MG63 (cell line): ENCODE results near the gene EXOC3L4. TPM values are rescaled to one million over a fixed set of nuclear protein-coding genes. Genes with fewer than 3 reads are reported as not detected.
"Not testable (repeated sequence)": the region's sequence is repeated elsewhere in the genome, so short reads cannot be mapped to it uniquely, and the experiment has no call there.

Experiments used
- DNase-seq: peaks from one replicate; pipeline ENCODE4 v3.0.0-alpha.2; 2020
- H3K27me3 ChIP-seq: fragments of 250-450 bp; sonication (Bioruptor Pico); 2 replicates; pipeline ENCODE4 v1.5.1; 2020; ENCODE audit warnings: mild to moderate bottlenecking, moderate library complexity
- H3K36me3 ChIP-seq: fragments of 250-450 bp; sonication (Bioruptor Pico); 2 replicates; pipeline ENCODE4 v1.5.1; 2020; ENCODE audit warnings: mild to moderate bottlenecking, moderate library complexity
- H3K4me3 ChIP-seq: fragments of 250-450 bp; sonication (Bioruptor Pico); 2 replicates; pipeline ENCODE4 v1.5.1; 2020; ENCODE audit warnings: mild to moderate bottlenecking, moderate library complexity
- H3K9me3 ChIP-seq: fragments of 250-450 bp; sonication (Bioruptor Pico); 2 replicates; pipeline ENCODE4 v1.5.1; 2020; ENCODE audit warnings: mild to moderate bottlenecking, moderate library complexity
- total RNA-seq: library from RNA; depleted of rRNA; stranded (reverse); fragments of >200 nt; shearing (Covaris generic); gene quantifications from 2 replicates; pipeline ENCODE4 v1.2.3, GENCODE V29; 2014; ENCODE audit warnings: low replicate concordance

Gene EXOC3L4
- total RNA-seq, 1 experiment from 2014 or later: not detected

DNA sequence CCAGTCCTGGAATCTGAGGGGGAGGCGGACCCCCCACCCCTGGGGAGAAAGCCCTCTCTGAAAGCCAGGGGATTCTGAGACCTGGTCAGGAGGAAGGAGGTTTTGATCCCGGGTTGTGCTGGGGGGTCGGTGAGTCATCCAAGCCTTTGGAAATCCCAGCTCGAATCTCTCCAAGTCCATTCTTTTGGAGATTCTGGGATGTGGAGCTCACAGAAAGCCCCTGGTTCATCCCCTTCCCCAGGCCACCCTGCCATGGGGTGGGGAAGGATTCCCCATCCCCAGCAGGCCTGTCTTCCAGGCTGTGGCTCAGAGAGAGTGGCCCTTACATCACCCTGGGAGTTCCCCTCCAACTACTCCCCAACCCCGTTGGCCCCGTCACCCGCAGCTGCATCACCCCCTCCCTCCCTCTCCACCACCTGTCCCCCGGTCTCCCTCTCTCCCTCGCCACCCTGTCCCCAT lies 14.3 kb downstream of the EXOC3L4 start:
- Histone ChIP-seq H3K4me3 (no peak overlapping the region), H3K36me3 (no peaks in the 10 kb centered on the region), H3K9me3 (no peaks in the 10 kb centered on the region), H3K27me3 (no peaks in the 10 kb centered on the region)
- DNase-seq: peak; percentile 45

- Histone ChIP-seq H3K36me3 (no peaks in the 10 kb centered on the region), H3K9me3 (no peaks in the 10 kb centered on the region), H3K27me3 (no peaks in the 10 kb centered on the region), H3K4me3 (no peak overlapping the region)
- peak; percentile 77 for DNase-seq
Observed at GRCh38 chr14:103109535-103110441, 15.3 kb downstream of the EXOC3L4 start.

- DNase-seq: no peak
- Histone ChIP-seq H3K4me3 (no peak overlapping the region), H3K36me3 (no peaks in the 10 kb centered on the region), H3K9me3 (no peaks in the 10 kb centered on the region), H3K27me3 (no peaks in the 10 kb centered on the region)
Observed at GRCh38 chr14:103110681-103111231, 16.2 kb downstream of the EXOC3L4 start.

DNA sequence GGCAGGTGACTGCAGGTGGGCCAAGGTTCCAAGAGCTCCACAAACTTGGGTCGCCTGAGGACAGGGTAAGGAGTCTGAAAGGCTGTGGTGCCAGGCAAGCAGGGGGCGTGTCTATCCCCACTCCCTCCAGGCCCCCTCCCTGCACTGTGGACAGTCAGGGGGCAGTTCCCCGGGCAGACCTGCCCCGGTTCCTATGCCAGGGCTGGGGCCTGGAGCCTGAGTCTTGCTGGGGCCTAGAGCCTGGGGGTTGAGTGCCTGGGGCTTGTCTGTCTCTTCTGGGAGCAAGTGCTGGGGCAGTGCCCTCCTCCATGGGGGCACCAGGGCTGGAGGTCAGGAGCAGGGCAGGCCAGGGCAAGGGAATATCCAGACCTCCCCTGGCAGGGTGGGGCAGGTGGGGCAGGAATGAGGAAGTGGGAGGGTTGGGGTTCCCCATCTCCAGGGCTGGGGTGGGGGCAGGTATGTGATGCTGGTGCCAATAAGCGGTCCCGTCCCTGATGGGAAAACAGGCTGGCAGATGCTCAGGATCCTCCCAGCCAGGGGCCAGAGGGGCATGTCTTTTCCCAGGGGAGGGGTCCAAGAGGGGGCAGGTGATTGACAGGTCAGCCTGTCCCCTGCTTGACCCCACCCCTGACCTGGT lies 16.8 kb downstream of the EXOC3L4 start:
- H3K4me3 ChIP-seq: no peak overlapping the region

DNA sequence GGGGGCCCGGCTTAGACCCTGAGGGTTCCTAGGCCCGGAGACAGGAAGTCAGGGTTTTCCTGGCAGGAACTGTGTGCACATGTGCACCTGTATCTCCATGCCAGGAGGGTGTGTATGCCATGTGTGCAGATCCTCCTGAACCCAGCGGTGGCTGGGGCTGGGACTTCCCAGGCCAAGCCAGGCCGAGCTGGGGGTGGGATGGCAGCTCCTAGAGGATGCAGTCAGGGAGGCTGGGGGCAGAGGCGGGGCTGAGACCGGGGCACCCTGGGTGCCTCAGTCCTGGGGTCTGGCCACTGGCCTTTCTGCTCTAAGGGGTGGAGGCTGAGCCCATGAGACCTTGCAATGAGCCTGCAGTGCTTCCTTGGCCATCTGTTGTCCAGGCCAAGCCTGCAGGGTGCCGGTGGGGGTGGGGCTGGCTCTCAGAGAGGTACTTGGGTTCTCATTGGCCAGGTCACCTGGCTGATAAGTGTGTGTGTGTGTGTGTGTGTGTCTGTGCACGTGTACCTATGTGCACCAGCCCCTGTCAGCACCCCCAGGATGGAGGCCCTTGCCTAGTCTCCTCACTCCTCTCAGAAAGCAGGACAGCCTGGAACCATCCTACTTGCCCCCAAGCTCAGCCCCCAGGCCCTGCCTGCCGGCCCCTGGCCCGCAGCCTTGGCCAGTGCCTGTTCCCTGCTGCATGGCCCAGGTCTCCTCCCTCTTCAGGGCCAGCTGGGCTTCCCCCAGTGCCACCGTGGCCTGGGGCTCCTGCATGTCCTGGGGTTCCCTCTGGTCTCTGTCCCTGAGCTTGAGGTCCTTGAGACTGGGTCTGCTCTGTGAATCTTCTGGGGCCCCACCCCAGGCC lies 18.1 kb downstream of the EXOC3L4 start:
- Histone ChIP-seq H3K4me3 (no peak overlapping the region), H3K9me3 (no peaks in the 10 kb centered on the region), H3K27me3 (no peaks in the 10 kb centered on the region), H3K36me3 (no peaks in the 10 kb centered on the region)
- no peak for DNase-seq

More for the DNA sequence above, 16.8 kb downstream of the EXOC3L4 start:
- H3K36me3 ChIP-seq: no peaks in the 10 kb centered on the region
- no peaks in the 10 kb centered on the region for H3K27me3 ChIP-seq
- no peaks in the 10 kb centered on the region for H3K9me3 ChIP-seq
- DNase-seq: no peak

DNA sequence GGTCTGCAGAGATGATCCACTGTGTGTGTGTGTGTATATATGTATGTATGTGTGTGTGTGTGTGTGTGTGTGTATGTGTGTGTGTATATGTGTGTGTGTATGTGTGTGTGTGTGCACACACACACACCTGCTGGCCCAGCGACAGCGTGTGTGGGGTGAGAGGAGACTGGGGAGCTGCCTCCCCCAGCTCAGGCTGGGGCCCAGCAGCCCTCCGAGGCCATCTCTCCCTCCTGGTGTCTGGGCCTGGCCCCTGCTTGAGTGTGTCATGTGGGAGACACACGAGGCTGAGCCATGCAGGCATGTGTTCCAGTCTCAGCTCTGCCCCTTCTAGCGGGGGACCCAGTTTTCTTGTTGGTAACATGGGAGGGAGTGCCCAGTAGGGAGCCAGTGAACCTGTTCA lies 18.8 kb downstream of the EXOC3L4 start:
- no peaks in the 10 kb centered on the region for H3K36me3 ChIP-seq
- H3K9me3 ChIP-seq: no peaks in the 10 kb centered on the region
- DNase-seq: no peak
- H3K4me3 ChIP-seq: no peak overlapping the region
- no peaks in the 10 kb centered on the region for H3K27me3 ChIP-seq

DNA sequence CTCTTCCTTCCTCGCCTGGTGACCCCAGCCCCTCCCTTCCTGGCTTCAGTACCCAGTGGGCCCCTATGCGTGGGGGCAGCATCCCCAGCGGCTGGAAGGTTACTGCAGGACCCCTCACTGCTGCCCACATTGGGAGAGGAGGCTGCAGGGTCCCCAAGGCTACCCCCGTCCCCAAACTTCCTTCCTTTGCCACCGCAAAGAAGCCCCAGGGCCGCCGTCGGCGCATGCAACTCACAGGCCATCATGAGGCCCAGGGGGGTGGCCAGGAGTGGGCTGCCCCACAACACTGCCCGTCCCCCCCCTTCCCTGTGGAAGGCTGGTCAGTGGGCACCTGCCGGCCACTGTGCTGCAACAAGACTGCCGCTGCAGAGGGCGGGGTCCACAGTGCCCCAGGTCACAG lies 19.2 kb downstream of the EXOC3L4 start:
- Histone ChIP-seq H3K36me3 (no peaks in the 10 kb centered on the region), H3K4me3 (no peak overlapping the region), H3K27me3 (no peaks in the 10 kb centered on the region), H3K9me3 (no peaks in the 10 kb centered on the region)
- DNase-seq: no peak

DNA sequence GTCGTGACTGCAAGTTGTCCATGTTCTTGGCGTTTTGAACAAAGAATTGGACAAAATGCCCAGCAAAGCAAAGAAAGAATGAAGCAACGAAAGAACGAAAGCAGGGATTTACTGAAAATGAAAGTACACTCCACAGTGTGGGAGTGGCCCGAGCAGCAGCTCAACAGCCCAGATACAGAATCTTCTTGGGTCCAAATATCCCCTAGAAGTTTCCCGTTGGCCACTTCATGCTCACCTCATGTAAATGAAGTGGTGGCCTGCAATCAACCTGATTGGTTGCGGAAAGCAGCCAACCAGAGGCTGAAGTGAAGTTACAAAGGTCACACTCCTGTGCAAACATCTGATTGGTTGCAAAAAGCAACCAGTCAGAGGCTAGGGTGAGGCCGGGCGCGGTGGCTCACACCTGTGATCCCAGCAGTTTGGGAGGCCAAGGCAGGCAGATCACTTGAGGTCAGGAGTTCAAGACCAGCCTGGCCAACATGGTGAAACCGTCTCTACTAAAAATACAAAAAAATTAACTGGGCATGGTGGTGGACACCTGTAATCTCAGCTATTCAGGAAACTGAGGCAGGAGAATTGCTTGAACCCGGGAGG lies 20.7 kb downstream of the EXOC3L4 start:
- H3K27me3 ChIP-seq, H3K36me3 ChIP-seq, H3K4me3 ChIP-seq, DNase-seq, H3K9me3 ChIP-seq: not testable (repeated sequence)

DNA sequence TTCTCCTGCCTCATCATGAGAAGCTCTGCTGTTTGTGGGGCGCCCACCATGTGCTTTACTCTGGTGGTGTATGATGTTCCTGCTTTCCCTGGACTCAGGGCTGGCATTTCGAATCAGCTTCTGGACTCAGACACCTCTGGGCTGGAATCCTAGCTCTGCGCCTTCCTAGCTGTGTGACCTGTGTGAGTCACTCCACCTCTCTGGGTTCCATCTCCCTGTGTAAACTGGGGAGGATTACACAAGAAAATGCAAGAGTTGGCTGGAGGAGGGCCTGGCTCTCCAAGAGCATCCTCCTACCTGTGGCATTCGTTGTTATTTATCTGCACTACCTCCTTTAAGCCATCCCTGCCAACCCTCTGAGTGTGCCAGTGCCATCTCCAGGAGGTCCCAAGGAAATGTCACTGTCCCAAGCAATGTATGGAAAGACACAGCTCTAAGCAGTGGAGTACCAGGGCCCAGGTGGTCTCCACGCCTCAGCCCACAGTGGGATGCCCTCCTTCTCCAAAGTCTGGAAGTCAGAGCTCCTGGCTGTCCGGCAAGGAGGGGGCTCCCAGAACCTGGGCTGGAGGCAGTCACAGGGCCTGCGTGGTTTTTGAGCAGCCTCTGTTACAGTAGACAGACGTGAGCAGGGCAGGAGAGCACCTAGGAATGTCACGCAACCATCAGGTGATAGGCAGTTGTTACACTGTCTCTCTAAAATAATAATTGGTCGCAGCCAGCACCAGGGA lies 21.5 kb downstream of the EXOC3L4 start:
- Histone ChIP-seq H3K36me3 (no peaks in the 10 kb centered on the region), H3K9me3 (no peaks in the 10 kb centered on the region), H3K27me3 (no peaks in the 10 kb centered on the region), H3K4me3 (no peak overlapping the region)
- DNase-seq: no peak

DNA sequence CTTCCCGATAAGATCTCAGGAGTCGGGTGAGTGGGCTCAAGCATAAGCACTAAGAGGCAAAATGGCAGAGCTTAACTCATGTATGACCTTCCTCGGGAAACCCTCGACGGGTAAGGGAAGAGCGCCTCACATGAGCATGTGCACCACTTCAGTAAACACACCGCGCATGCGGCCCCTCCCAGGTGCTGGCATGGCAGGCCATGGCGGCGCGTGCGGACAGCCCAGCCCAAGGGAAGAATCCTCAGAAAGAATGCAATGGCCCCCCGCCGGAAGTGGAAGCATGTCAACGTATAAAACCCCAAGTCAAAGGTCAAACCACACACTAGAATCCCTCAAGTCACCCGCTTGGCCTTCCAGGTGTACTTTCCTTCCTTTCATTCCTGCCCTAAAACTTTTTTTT lies 22.1 kb downstream of the EXOC3L4 start:
- Histone ChIP-seq H3K4me3 (no peak overlapping the region), H3K36me3 (no peaks in the 10 kb centered on the region), H3K27me3 (no peaks in the 10 kb centered on the region), H3K9me3 (no peaks in the 10 kb centered on the region)
- no peak for DNase-seq

DNA sequence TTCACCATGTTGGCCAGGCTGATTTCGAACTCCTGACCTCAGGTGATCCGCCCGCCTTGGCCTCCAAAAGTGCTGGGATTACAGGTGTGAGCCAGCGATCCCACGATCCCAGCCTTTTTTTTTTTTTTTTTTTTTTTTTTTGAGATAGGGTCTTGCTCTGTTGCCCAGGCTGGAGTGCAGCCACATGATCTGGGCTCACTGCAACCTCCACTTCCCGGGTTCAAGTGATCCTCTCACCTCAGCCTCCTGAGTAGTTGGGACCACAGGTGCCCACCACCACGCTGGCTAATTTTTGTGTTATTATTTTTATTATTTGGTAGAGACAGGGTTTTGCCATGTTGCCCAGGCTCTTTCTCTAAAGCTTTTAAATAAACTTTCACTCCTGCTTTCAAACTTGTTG lies 23.0 kb downstream of the EXOC3L4 start:
- H3K36me3 ChIP-seq, DNase-seq, H3K4me3 ChIP-seq, H3K27me3 ChIP-seq, H3K9me3 ChIP-seq: not testable (repeated sequence)

DNA sequence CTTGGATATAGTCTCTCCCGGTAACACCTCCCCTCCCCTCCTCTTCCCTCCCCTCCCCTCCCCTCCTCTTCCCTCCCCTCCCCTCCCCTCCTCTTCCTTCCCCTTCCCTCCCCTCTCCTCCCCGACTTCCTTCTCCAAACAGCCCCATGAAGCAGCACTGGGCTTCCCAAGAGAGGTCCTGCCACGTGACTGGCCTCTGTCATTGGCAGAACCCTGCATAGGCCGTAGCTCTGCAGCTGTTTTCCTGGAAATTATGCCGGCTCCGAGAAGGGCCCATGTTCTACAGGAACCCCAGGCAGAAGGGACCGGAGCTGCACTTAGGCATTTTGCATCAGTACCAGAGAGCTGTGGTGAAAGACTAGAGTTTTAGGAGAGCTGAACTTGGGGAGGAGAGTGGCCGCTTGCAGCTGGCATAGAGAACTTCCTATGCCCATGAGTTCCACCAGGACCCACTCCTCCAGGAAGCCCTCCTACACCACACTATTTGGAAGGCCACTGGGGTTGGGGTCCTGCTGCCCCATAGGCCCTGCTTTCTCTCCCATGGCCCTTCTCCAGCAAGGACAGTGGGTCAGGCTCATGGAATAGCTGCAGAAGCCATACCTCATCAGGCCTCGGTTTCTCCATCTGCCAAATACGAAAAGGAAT lies 23.6 kb downstream of the EXOC3L4 start:
- DNase-seq: peak; percentile 39
- no peaks in the 10 kb centered on the region for H3K36me3 ChIP-seq
- H3K4me3 ChIP-seq: no peak overlapping the region
- no peaks in the 10 kb centered on the region for H3K27me3 ChIP-seq
- H3K9me3 ChIP-seq: no peaks in the 10 kb centered on the region

GRCh38 chr14:103118663-103119404 lies 24.3 kb downstream of the EXOC3L4 start:
- no peaks in the 10 kb centered on the region for H3K9me3 ChIP-seq
- no peak overlapping the region for H3K4me3 ChIP-seq
- H3K27me3 ChIP-seq: no peaks in the 10 kb centered on the region
- no peak for DNase-seq
- H3K36me3 ChIP-seq: no peaks in the 10 kb centered on the region

- H3K4me3 ChIP-seq, H3K27me3 ChIP-seq, H3K36me3 ChIP-seq, H3K9me3 ChIP-seq, DNase-seq: not testable (repeated sequence)
Observed at GRCh38 chr14:103119527-103119926, 25.0 kb downstream of the EXOC3L4 start.
